ENCODE results near the gene PJA2.

Gene PJA2

DNA sequence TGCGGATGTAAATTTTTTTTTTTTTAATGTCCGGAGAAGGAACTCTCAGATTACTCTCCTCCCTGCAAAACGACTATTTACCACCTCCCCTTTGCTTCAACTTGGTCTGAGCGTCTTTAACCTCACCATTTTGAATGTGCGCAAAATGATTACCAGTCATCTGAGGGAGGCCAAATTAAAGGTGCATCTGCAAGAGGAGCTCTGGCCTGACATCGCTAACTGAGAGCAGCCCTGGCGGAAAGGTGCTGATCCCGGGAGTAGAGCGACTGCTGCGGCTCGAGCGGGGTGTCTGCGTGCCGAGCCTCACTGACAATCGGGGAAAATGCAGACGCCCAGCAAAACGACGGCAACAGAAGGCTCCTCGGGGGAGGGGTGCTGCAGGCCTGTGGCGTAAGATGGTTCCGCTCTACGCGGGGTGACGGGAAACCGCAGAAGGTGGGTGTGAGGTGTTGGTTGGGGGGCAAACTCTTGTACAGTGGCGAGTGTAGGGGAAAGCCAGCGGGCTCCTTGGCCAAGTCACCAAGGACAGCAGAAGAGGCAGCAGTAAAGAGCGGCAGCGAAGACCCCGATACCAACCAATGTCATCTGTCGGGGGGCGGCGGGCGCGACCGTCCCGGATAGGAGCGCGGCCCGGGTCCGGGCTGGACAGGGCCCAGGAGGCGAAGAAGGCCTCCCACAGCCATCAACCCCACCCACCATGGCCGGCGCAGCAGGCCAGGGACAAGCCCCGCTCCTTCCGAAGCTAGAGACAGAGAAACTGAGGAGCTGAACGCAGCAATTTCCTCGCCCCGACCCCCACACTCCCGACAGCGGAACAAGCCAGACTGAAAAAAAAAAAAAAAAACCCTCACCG, 557 bp downstream of the PJA2 start:
- DNase-seq (ENCODE audit: low read depth in 2 of 2) = peak; percentile 66 to 69

DNA sequence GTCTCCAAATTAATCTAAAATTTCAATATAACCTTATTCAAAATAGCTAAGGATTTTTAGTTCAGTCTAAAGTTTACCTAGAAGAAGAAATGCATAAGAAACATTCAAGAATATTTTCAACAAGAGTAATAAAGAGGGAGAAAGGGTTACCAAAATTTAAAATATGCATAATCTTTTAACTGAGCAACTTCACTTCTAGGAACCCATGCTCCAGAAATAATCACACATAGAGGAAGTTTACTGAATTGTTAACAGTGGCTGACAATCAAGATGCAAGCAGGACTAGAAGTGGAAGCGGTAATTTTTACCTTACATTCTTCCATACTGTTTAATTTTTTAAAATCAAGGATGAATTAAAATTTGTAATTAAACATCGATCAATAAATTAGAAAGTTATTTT, 1.9 kb downstream of the PJA2 start:
- no peak for DNase-seq (ENCODE audit: low read depth in 2 of 2)

DNA sequence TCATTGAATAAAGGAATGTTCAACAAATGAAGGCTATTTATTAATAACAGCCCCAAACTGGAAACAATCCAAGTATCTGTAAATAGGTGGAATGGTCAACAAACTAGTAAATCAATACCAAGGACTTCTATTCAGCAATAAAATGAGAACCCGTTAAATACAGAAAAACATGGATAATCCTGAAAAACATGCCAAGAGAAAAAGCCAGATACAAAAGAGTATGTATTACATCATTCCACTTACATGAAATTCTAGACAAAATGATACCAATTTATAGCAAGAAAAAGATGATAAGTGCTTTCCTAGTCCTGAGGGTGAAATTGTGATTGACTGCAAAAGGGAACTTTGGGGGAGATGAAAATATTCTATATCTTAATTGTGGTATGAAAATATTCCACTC, 3.1 kb downstream of the PJA2 start:
- no peak for DNase-seq (ENCODE audit: low read depth in 2 of 2)

DNA sequence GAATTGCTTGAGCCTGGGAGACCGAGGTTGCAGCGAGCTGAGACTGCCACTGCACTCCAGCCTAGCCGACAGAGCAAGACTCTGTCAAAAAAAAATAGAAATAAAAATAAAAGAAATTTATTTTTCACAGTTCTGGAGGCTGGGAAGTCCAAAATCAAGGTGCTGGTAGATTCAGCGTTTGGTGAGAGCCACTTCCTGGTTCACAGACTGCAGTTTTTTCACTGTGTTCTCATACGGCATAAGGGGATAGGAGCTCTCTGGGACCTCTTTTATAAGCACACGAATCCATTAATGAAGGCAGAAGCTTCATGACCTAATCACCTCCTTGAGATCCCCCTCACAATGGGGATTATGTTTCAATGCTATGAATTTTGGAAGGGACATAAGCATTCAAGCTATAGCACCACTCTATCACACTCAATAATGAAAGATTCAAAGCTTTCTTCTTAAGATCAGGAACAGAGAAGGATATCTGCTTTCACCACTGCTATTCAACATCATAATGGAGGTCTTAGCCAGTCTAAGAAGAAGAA, 5.3 kb downstream of the PJA2 start:
- DNase-seq (ENCODE audit: low read depth in 2 of 2) = no peak

DNA sequence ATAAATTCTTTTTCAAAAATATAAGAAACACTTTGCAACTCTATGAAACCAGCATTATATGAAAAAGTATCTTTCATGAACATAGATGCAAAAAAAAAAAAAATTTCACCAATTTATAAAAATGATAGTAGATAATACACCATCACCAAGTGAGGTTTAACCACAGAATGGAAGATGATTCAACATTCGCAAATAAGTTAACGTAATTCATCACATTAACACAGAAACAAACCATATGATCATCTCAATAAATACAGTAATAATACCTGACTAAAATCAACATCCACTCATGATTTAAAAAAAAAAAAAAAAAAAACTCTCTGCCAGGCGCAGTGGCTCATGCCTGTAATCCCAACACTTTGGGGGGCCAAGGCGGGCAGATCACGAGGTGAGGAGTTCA, 6.3 kb downstream of the PJA2 start:
- DNase-seq (ENCODE audit: low read depth in 2 of 2) = no peak

DNA sequence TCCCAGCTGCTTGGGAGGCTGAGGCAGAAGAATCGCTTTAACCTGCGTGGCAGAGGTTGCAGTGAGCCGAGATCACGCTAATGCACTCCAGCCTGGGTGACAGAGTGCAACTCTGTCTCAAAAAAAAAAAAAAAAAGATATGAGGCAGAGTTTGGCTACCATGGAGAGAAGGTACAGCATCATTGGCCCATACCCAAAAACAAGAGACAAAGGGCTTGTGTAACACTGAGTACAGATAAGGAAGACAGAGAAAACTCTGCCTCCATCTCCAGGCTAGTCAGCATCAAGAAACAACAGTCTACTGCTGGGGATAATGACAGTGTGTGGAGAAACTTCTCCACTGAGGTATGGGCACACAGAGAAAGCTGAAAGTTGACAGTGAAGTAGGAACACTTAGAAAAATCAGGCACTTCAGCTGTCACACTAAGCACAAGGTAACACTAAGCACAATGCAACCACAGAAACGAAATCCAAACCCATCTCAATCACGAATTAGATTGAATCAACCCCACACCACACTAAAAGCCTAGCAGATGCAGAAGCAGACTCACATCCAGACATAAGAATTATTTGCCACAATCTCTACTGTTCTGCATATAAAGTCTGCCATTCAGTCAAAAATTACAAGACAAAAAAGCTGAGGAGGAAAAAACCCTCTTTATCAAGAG, 10.5 kb downstream of the PJA2 start:
- no peak for DNase-seq (ENCODE audit: low read depth in 2 of 2)

DNA sequence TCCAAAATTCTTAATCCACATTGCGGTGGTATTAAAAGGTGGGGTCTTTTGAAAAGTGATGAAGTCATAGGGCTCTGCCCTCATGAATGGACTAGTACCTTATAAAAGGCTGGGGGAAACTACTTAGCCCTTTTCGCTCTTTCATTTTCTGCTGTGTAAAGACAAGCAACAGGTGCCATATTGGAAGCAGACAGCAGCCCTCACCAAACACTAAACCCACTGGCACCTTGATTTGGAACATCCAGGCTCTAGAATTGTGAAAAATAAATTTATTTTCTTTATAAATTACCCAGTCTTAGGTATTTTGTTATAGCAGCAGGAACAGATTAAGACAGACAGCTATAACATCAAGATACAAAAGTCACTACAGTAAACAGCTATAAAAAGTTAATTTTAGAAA, 12.8 kb downstream of the PJA2 start:
- DNase-seq (ENCODE audit: low read depth in 2 of 2) = no peak

DNA sequence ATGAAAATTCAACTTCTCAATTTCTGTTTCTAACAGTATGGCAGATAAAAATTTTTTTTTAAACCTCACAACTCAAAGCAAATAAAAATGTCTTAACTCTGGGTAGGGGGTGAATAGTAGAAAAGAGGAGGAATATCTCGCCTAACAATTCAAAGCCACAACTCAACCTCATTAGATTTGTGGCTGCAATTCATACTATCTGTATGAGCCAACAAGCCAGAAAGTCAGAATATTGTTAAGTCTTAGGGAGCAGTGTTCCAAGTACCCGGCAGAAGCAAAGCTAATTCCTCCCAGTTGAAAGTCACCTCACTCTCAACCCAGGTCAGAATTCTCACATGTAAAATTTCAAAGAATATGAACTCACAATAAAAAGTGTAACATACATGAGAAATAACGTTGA, 15.0 kb downstream of the PJA2 start:
- DNase-seq (ENCODE audit: low read depth in 2 of 2) = no peak

DNA sequence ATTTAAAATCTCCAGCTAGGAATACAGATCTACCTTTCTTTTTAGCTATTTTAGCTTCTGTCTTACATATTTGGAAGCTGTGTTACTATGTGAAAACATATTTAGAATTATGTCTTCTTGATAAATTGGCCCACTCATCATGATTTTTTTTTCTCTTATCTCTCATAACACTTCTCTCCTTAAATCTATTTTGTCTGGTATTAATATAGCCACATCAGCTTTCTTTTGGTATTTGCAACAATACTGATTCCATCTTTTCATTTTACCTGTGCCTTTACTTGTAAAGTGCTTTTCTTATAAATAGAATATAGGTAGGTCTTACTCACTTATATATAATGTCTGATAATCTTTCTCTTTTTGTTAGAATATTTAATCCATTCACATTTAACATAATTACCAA, 19.6 kb downstream of the PJA2 start:
- no peak for DNase-seq (ENCODE audit: low read depth in 2 of 2)

DNA sequence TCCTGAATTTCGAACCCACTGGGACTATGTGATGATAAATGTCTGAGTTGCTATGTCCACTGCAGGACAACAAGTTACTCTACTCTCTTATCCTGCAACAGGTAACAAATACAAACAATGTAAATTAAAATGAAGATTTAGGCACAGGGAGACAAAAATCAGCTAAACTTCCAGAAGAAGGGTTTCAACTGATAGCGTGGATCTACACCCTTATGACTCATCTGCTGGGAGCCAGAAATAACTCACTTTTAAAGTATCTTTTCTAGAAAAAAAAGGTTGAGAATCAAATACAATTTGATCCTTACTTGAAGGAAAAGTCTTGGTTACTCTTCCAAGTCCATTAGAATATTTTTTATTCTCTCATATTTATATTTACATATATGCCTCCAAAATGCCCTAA, 21.4 kb downstream of the PJA2 start:
- no peak for DNase-seq (ENCODE audit: low read depth in 2 of 2)

DNA sequence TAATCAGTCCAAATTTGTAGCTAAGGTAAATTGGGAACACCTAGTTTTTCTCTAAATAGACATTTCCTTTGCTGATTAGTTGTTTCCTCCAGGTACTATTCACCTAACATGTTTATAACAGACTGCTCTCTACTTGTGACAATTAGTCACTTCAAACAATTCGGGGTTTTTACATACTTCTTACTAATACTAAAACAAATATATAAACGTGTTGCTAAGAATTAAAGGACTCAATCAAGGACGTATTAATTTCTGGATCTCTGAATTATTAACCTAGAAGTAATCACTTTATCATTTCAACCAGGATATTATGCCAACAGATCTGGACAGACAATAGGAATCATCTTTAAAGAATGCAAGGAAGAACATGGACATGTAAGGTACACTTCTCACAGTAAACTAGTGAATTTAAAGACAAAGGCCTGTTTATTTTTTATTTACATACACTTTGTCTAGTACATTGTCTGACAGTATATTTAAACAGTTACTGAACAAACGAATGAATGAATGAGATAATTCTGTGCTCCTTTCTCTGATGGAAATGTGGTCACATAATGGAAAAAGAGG, 22.3 kb downstream of the PJA2 start:
- DNase-seq (ENCODE audit: low read depth in 2 of 2) = no peak

DNA sequence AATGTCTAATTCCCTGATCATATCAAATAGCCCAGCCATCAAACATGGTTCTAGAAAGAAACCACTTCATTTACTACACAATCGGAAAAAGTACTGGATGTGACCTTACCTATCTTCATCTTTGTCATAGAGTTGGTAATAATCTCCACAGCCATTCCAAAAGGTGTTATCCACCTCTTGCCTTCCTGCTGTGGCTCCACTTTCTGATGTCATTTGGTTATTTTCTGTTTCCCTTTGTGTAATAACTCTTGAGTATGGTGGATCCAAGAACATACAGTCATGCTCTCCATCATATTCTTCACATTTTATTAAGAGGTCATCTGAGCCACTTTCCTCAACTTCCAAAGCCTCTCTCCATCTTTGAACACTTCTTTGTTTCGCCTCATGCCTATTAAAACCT, 31.7 kb downstream of the PJA2 start:
- no peak for DNase-seq (ENCODE audit: low read depth in 2 of 2)

DNA sequence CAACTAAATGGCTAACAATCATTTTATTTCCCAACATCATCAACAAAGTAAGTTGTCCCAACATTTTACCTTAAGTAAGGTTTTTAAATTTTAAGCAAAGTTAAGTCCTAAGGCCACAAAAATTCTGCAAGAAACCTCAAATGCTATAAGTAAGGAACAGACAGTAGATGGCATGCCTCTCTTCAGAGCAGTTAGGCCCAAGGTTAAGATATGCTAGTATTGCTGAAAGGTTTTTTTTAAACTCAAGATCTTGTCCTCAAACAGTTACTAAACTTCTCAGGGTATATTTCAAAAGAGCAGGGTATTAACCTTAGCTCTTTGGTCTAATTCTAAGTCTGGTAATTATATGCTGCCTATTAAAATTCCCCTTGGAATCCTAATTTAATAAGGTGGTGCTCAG, 35.1 kb downstream of the PJA2 start:
- no peak for DNase-seq (ENCODE audit: low read depth in 2 of 2)

DNA sequence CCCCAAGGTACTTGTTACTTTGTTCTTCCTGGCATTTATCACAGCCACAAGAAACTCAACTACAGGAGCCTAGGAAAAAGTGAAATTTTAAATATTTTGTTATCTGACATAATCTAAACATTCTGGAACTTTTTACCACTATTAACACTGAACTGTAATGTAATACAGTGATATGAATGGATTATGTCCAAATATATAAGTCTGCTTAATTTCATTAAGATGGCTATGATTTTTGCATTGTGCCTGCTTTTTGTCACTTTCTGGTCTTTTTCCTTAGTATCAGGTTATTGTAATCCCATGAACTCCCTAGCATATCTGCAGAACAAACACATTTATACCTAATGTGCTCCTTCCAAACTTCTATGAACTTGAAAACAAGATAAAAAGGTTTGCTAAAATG, 35.8 kb downstream of the PJA2 start:
- DNase-seq (ENCODE audit: low read depth in 2 of 2) = no peak

DNA sequence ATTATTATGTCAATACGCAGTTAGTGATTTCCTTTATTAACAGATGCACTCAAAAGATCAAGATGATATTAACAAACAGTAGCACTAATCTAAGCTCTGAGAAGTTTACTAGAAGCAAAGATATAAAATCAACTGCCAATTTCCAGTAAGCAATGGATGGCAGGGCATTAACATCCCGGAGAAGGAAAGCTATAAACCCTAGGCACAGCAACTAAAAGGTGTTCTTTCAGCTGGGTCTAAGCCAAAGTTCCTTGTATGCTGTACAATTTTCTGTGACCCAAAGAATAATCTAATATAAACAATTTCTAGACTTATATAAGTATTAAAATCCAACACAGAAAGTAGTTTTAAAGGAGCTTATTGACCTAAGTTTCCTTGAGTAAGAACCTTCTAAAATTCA, 39.4 kb downstream of the PJA2 start:
- DNase-seq (ENCODE audit: low read depth in 2 of 2) = no peak

DNA sequence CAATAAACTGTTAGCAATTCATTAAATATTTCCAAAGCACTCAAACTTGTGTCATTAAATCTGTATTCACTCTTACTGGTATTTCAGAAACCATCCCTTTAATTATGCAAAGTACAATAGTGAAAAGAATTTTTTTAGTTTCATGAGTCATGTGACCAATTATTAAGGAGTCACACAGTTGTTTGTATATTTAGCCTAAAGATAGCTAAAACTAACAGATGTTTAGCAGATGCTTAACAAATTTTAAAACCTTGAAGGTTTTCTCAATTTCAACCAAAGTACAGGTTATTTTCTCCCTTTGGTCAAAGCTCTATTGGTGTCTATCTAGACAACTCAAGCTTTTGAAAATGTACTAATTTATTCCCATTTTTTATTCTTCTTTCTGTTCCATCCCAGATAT, 44.1 kb downstream of the PJA2 start:
- DNase-seq (ENCODE audit: low read depth in 2 of 2) = no peak

DNA sequence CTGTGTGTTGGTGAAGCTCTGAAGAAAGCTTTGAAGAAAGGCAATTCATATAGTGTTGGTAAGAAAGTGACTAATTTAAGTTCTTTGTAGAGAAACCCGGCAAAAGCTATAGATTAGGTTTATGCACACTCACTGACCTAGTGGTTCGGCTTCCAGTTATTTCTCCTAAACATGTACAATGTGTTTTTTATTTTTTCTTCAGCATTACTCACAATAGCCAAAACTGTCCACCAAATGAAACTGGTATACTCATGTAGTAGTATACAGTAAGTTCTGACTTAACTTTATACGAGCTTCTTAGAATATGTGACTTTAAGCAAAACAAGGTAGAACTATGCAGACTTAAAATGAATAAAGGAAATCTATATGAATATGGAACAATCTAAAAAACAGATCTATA, 44.8 kb downstream of the PJA2 start:
- DNase-seq (ENCODE audit: low read depth in 2 of 2) = no peak

DNA sequence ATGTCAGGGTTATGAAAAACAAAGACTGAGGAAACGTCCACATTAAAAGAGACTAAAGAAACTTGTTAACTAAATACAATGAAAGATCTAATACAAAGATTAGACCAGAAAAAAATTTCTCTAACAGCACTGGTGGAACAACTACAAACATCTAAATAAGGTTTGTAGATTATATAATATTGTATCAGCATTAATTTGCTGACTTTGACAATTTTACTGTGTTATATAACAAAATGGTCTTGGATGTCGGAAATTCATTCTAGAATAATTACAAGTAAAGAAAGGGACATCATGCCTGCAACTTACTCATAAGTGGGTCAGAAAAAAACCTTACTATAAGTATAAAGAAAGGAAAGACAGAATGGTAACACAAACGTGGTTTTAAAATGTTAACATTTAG, 50.1 kb downstream of the PJA2 start:
- DNase-seq (ENCODE audit: low read depth in 2 of 2) = no peak

DNA sequence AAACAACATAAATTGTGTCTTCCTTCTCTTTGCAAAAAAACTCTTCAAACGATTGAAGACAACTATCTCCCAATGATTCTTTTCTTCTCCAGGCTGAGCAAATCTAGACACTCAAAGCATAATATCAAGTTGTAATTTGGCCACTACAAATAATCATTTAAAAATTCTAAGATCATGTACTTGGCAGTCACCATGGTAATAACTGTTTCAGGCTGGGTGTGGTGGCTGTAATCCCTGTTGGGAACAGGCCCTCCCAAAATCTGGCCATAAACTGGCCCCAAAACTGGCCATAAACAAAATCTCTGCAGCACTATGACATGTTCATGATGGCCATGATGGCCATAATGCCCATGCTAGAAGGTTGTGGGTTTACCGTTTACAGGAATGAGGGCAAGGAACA, 52.0 kb downstream of the PJA2 start:
- no peak for DNase-seq (ENCODE audit: low read depth in 2 of 2)

DNA sequence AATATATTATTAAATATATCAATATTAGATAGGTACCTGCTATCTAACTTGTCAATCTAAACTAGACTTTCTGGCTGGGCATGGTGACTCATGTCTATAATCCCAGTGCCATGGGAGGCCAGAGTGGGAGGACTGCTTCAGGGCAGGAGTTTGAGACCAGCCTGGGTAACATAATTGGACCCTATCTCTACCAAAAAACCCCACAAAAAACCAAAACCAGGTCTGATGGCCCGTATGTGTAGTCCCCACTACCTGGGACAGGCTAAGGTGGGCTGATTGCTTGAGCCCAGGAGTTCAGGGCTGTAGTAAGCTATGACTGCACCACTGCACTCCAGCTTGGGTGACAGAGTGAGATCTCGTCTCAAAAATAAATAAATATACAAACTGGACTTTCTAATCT, 55.0 kb downstream of the PJA2 start:
- no peak for DNase-seq (ENCODE audit: low read depth in 2 of 2)

DNA sequence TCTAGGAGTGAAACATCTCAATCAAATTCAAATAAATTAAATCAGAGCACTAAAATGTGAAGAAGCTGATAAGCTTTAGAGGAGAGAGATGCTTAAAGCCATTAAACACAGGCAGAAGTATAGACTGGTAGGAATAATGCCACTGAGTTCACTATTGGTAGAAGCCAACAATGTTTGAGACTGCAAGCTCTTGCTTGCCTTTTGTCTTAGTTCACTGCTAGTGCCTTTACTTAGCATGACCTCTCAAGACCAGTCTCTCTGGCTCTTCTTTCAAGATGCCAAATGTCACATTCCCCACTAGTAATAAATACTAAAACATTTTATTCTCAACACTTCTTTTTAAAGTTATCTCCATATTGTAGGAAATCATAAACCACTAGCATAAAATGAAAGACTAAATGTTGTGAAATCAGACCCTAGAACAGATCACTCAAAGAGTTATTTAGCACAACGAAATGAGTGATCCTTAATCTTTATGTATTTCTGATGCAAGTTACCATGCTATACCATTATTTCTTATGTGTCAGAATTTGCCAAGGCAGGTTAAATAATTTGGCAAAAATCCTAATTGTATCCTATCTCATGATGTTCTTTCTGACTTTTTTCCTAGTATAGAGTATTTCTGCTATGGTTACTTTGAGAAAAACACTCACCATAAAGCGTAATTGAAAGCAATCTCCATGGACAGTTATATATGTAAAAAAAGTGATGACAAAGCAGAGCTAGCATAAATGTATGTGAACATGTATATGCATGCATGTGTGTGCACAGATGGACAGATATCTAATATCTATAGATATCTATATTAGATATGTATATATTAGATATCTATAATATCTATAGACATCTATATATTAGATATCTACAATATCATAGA, 57.5 kb downstream of the PJA2 start:
- DNase-seq (ENCODE audit: low read depth in 2 of 2) = no peak
